B cell (primary cell): ENCODE data around the gene SIPA1L3. TPM values are rescaled to one million over a fixed set of nuclear protein-coding genes. Genes with fewer than 3 reads are reported as not detected.

Experiments used
- ATAC-seq: fragments of 200-7000 bp; cut with Tn5 transposase; one replicate; pipeline ENCODE4 v1.10.0; 2021; ENCODE audit warnings: low read depth, mild to moderate bottlenecking, moderate number of reproducible peaks, moderate library complexity
- CTCF ChIA-PET: fragments of 350-600 bp; sonication (Branson Sonifier 250); formaldehyde crosslinking; loops from one replicate; lab custom pipeline; 2021; ENCODE audit warnings: antibody characterized with exemption, inconsistent platforms; lab: Charles Lee
- POLR2A ChIA-PET: fragments of 350-600 bp; sonication (Branson Sonifier 250); formaldehyde crosslinking; loops from one replicate; lab custom pipeline; 2021; ENCODE audit warnings: antibody characterized with exemption; lab: Charles Lee
- DNase-seq: peaks from one replicate; pipeline ENCODE4 v3.0.0; 2013
- H2AFZ ChIP-seq: 2 replicates; pipeline ENCODE4 v1.6.1; 2012; ENCODE audit warnings: mild to moderate bottlenecking, low read depth, low read length; ENCODE audit not compliant: insufficient read depth, poor library complexity, severe bottlenecking
- H3K27ac ChIP-seq, 2 donors: 1 replicate in 1 of 2; 2 replicates in 1 of 2; pipeline ENCODE4 v1.5.1; 2012 to 2013; ENCODE audit warnings: low read length in 2 of 2, mild to moderate bottlenecking in 2 of 2, moderate library complexity in 1 of 2
- H3K27me3 ChIP-seq, 4 experiments: fragments of 200-600 bp in 1 of 4; sonication (generic) in 1 of 4; replicated peaks in 1 of 4; 1 replicate in 2 of 4; 2 replicates in 2 of 4; pipeline versions ENCODE4 v1.6.1 to v1.7.0; 2013 to 2016; ENCODE audit warnings: low read length in 3 of 4, mild to moderate bottlenecking in 2 of 4, mixed read lengths in 1 of 4, moderate library complexity in 1 of 4; ENCODE audit not compliant: insufficient read depth in 4 of 4, control insufficient read depth in 3 of 4; ENCODE audit errors: control extremely low read depth in 1 of 4
- H3K36me3 ChIP-seq, 2 experiments: replicated peaks in 1 of 2; 1 replicate in 1 of 2; 2 replicates in 1 of 2; pipeline versions ENCODE4 v1.6.1 to v1.7.1; 2013; ENCODE audit warnings: low read length in 1 of 2; ENCODE audit not compliant: insufficient read depth in 2 of 2, control insufficient read depth in 1 of 2; ENCODE audit errors: control extremely low read depth in 1 of 2, extremely low read depth in 1 of 2
- H3K4me1 ChIP-seq, 2 donors: fragments of 200-600 bp in 1 of 2; sonication (generic) in 1 of 2; 1 replicate in 1 of 2; 2 replicates in 1 of 2; pipeline versions ENCODE4 v1.5.1 to v1.6.1; 2013 to 2017; ENCODE audit warnings: low read length in 2 of 2; ENCODE audit not compliant: control insufficient read depth in 2 of 2, insufficient read depth in 2 of 2
- H3K4me2 ChIP-seq: replicated peaks from 2 replicates; pipeline ENCODE3; 2012; ENCODE audit warnings: mild to moderate bottlenecking, low read depth, low read length; ENCODE audit not compliant: poor library complexity, severe bottlenecking
- H3K4me3 ChIP-seq, 5 experiments: fragments of 200-600 bp in 1 of 5; sonication (generic) in 1 of 5; 1 replicate in 3 of 5; 2 replicates in 2 of 5; pipeline versions ENCODE4 v1.5.1 to v1.7.0; 2011 to 2016; ENCODE audit warnings: low read length in 4 of 5, mild to moderate bottlenecking in 4 of 5, low read depth in 2 of 5, control low read depth in 1 of 5, moderate library complexity in 1 of 5; ENCODE audit not compliant: insufficient read depth in 1 of 5; ENCODE audit errors: control extremely low read depth in 1 of 5, extremely low read depth in 1 of 5
- H3K79me2 ChIP-seq: fragments of 200-600 bp; sonication (generic); one replicate; pipeline ENCODE4 v1.6.0; 2016; ENCODE audit warnings: low read length; ENCODE audit not compliant: control insufficient read depth, insufficient read depth
- H3K9ac ChIP-seq: fragments of 200-600 bp; sonication (generic); 2 replicates; pipeline ENCODE4 v1.6.1; 2017; ENCODE audit warnings: mild to moderate bottlenecking, low read length, moderate library complexity
- H3K9me3 ChIP-seq, 3 donors: one replicate each; pipeline versions ENCODE4 v1.6.1 to v1.7.1; 2013; ENCODE audit warnings: low read length in 2 of 3; ENCODE audit not compliant: control insufficient read depth in 2 of 3, insufficient read depth in 1 of 3; ENCODE audit errors: control extremely low read depth in 1 of 3
- H4K20me1 ChIP-seq: 2 replicates; pipeline ENCODE4 v1.6.0; 2012; ENCODE audit warnings: mild to moderate bottlenecking, low read length; ENCODE audit not compliant: insufficient read depth, control insufficient read depth, poor library complexity, severe bottlenecking
- H3K27ac Mint-ChIP-seq: one replicate; pipeline ENCODE4 v1.8.0; 2021; ENCODE audit warnings: mixed read lengths
- H3K27me3 Mint-ChIP-seq: one replicate; pipeline ENCODE4 v1.8.0; 2021; ENCODE audit warnings: mixed read lengths
- H3K4me1 Mint-ChIP-seq: one replicate; pipeline ENCODE4 v1.8.0; 2021; ENCODE audit warnings: mixed read lengths
- H3K4me3 Mint-ChIP-seq: one replicate; pipeline ENCODE4 v1.8.0; 2021; ENCODE audit warnings: mixed read lengths
- H3K9me3 Mint-ChIP-seq: one replicate; pipeline ENCODE4 v1.8.0; 2022; ENCODE audit warnings: mixed read lengths; ENCODE audit not compliant: insufficient read depth
- EZH2 ChIP-seq: IDR thresholded peaks from 2 replicates; pipeline ENCODE4 v1.6.1; 2012; ENCODE audit warnings: borderline replicate concordance, low read depth, mild to moderate bottlenecking, moderate library complexity, low read length; ENCODE audit not compliant: insufficient read depth, poor library complexity, severe bottlenecking
- WGBS: methylation state at CpG from one replicate; pipeline ENCODE4 v1.1.5; 2013; ENCODE audit warnings: missing lambda C conversion rate; ENCODE audit not compliant: insufficient coverage; 5-methylcytosine and 5-hydroxymethylcytosine counted together
- intact Hi-C: fragments of 100-400 bp; cut with micrococcal nuclease; formaldehyde crosslinking; loops from one replicate; pipeline ENCODE4 v1.10.0; 2022
- polyA plus RNA-seq: library from polyadenylated mRNA; depleted of rRNA; stranded (reverse); fragments of >200 nt; gene quantifications from 2 replicates; pipeline ENCODE4 v1.2.3, GENCODE V29; 2012
- total RNA-seq, 2 donors: library from RNA; stranded (reverse); fragments of 120-200 nt in 1 of 2; gene quantifications; 1 replicate in 1 of 2; 2 replicates in 1 of 2; pipeline versions ENCODE4 v1.2.3 to v1.2.4, GENCODE V29; 2013 to 2022
- TF ChIP-seq, protein P1 (sequence below): fragments of 200-600 bp; IDR thresholded peaks from one replicate; pipeline ENCODE4 v1.8.0; 2022; ENCODE audit warnings: antibody characterized with exemption, mild to moderate bottlenecking

The SIPA1L3 gene
- total and polyA plus RNA-seq, 2 donors (not counting 1 experiment from before 2014, with no cell fraction given) = 48.3 to 295 TPM

DNA sequence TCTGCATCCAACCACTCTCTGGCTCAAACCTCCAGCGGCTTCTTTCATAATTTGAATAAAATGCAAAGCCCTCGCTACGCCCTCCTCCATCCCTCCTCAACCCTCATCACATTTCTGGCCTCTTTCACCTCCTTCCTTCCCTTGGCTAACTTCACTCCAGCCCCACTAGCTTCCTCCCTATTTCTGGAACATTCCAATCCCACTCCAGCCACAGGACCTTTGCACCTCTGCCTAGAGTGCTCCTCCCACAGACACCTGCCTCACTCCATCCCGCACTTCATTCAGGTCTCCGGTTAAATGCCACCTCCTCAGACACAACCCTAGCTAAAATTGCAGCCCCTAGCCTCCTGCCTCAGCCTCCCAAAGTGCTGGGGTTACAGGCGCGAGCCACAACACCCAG, 324.9 kb downstream of the SIPA1L3 start:
- Mint-ChIP-seq H3K4me1 (peaks cover 16% of the 10 kb centered on the region), H3K27ac (no peak overlapping the region), H3K9me3 (no peaks in the 10 kb centered on the region), H3K4me3 (no peak overlapping the region), H3K27me3 (peaks cover 25% of the 10 kb centered on the region)
- no peak for ATAC-seq
- no peaks in the 10 kb centered on the region for H4K20me1 ChIP-seq
- H3K79me2 ChIP-seq = no peaks in the 10 kb centered on the region
- H3K9me3 ChIP-seq = peaks cover 0 to 14% (median 0%) of the 10 kb centered on the region in 3 donors
- H3K36me3 ChIP-seq = no peaks in the 10 kb centered on the region
- WGBS = 88% methylated on average over 5 of the region's 7 CpGs
- H3K4me1 ChIP-seq = peaks cover 17 to 21% of the 10 kb centered on the region in 2 donors
- H2AFZ ChIP-seq = no peak overlapping the region
- no peak overlapping the region for H3K9ac ChIP-seq
- no peak for TF ChIP-seq EZH2
- TF ChIP-seq, protein P1, sequence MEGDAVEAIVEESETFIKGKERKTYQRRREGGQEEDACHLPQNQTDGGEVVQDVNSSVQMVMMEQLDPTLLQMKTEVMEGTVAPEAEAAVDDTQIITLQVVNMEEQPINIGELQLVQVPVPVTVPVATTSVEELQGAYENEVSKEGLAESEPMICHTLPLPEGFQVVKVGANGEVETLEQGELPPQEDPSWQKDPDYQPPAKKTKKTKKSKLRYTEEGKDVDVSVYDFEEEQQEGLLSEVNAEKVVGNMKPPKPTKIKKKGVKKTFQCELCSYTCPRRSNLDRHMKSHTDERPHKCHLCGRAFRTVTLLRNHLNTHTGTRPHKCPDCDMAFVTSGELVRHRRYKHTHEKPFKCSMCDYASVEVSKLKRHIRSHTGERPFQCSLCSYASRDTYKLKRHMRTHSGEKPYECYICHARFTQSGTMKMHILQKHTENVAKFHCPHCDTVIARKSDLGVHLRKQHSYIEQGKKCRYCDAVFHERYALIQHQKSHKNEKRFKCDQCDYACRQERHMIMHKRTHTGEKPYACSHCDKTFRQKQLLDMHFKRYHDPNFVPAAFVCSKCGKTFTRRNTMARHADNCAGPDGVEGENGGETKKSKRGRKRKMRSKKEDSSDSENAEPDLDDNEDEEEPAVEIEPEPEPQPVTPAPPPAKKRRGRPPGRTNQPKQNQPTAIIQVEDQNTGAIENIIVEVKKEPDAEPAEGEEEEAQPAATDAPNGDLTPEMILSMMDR = no peak
- H3K4me3 ChIP-seq = no peak overlapping the region
- POLR2A ChIA-PET = no interaction called here
- CTCF ChIA-PET = interaction anchor here (0.6 to 2.5 kb wide), 5 partner anchors 11 to 332 kb away, joined by 3 to 10 read pairs (median 5); partner anchors contain the start of gene CATSPERG
- no peak for DNase-seq
- peaks cover 0 to 62% (median 17%) of the 10 kb centered on the region in 4 experiments for H3K27me3 ChIP-seq
- H3K4me2 ChIP-seq = no peak overlapping the region
- intact Hi-C loops = no loop called here
- no peak overlapping the region for H3K27ac ChIP-seq

DNA sequence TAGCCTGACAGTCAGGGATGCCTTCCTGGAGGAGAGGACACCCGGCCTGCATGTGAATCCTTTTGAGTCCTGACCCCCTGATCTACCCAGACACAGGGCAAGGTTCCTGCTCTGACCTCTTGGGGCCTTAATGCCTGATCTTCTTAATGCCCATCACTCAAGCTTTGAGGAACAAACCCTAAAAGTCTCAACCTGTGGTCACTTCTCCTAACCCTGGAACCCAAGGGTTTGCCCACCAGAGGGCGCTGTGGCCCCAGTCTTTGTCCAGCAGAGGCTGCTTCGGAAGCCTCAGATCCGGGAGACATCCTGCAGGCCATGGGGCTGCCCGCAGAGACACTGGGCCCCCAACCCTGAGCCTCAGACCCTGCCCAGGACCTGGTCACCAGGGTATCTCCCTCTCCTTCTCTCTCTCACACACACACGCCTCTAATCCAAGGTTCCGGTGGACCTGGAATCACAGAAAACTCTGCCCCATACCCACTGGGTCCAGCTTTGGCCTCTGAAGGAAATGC, 326.8 kb downstream of the SIPA1L3 start:
- ChIA-PET CTCF (interaction anchor here (0.6 to 3.8 kb wide), 14 partner anchors 8 to 723 kb away, joined by 3 to 24 read pairs (median 5); partner anchors contain the start of genes CATSPERG, FAM98C, PSMD8 and SPINT2), POLR2A (interaction anchor here (0.7 kb wide), 1 partner anchor 17 kb away, joined by 5 read pairs; no protein-coding TSS in a partner anchor)
- Histone ChIP-seq H3K9me3 (peaks cover 0 to 5% (median 0%) of the 10 kb centered on the region in 3 donors), H3K4me1 (peaks cover 5 to 11% of the 10 kb centered on the region in 2 donors), H3K36me3 (no peaks in the 10 kb centered on the region), H3K9ac (no peak overlapping the region), H3K4me2 (no peak overlapping the region), H2AFZ (peak overlapping the region; percentile 25), H3K4me3 (no peak overlapping the region), H3K27ac (no peak overlapping the region), H3K79me2 (no peaks in the 10 kb centered on the region), H4K20me1 (no peaks in the 10 kb centered on the region), H3K27me3 (peaks cover 0 to 46% (median 5%) of the 10 kb centered on the region in 4 experiments)
- DNase-seq (peak; percentile 83), ATAC-seq (peak; percentile 46)
- H3K27ac Mint-ChIP-seq = no peak overlapping the region
- H3K27me3 Mint-ChIP-seq = peaks cover 20% of the 10 kb centered on the region
- 36% methylated on average over 7 of the region's 7 CpGs for WGBS
- intact Hi-C loops = loop anchor here (1.0 to 2.0 kb wide), 2 partner anchors 102 to 169 kb away; partner anchors contain the start of genes CATSPERG and FAM98C
- no peak for TF ChIP-seq EZH2
- TF ChIP-seq, protein P1 = peak; percentile 78
- peaks cover 6% of the 10 kb centered on the region for H3K4me1 Mint-ChIP-seq
- H3K9me3 Mint-ChIP-seq = no peaks in the 10 kb centered on the region
- no peak overlapping the region for H3K4me3 Mint-ChIP-seq
